AG20443 (cell line): ENCODE measurements around the gene TMC4.
"Not testable (repeated sequence)": the region's sequence is repeated elsewhere in the genome, so short reads cannot be mapped to it uniquely, and the experiment has no call there.

ENCODE experiments used
- DNase-seq: peaks from one replicate; pipeline ENCODE4 v3.0.0; 2012; ENCODE audit warnings: low spot score, mixed read lengths

The TMC4 gene

GRCh38 chr19:54172471-54173358 lies at the start of gene TMC4:
Gene TMC4 (minus strand): TSS chr19:54173160. CDS start chr19:54173117, 43 bp downstream.
- no peak for DNase-seq

GRCh38 chr19:54221947-54222346 lies 49.0 kb upstream of the TMC4 start:
- not testable (repeated sequence) for DNase-seq

GRCh38 chr19:54219702-54220101 lies 46.7 kb upstream of the TMC4 start:
- peak; percentile 1 for DNase-seq

GRCh38 chr19:54218960-54219661 lies 46.2 kb upstream of the TMC4 start:
- peak; percentile 3 for DNase-seq

- peak; percentile 2 for DNase-seq
Observed at GRCh38 chr19:54218259-54218658, 45.3 kb upstream of the TMC4 start.

- not testable (repeated sequence) for DNase-seq
Observed at GRCh38 chr19:54217517-54218247, 44.7 kb upstream of the TMC4 start.

- DNase-seq, result no peak
Observed at GRCh38 chr19:54216869-54217268, 43.9 kb upstream of the TMC4 start.

GRCh38 chr19:54214734-54215133 lies 41.8 kb upstream of the TMC4 start:
- DNase-seq, result not testable (repeated sequence)

GRCh38 chr19:54214217-54214616 lies 41.3 kb upstream of the TMC4 start:
- not testable (repeated sequence) for DNase-seq

GRCh38 chr19:54211235-54211634 lies 38.3 kb upstream of the TMC4 start:
- DNase-seq, result no peak

GRCh38 chr19:54209811-54210494 lies 37.0 kb upstream of the TMC4 start:
- DNase-seq, result peak; percentile 92

- DNase-seq, result no peak
Observed at GRCh38 chr19:54209058-54209810, 36.3 kb upstream of the TMC4 start.

- DNase-seq, result no peak
Observed at GRCh38 chr19:54208784-54209057, 35.8 kb upstream of the TMC4 start.

GRCh38 chr19:54207983-54208783 lies 35.2 kb upstream of the TMC4 start:
- DNase-seq, result no peak

- DNase-seq, result no peak
Observed at GRCh38 chr19:54207676-54207982, 34.7 kb upstream of the TMC4 start.

GRCh38 chr19:54207193-54207592 lies 34.2 kb upstream of the TMC4 start:
- DNase-seq, result not testable (repeated sequence)

GRCh38 chr19:54206831-54207177 lies 33.8 kb upstream of the TMC4 start:
- no peak for DNase-seq

GRCh38 chr19:54206030-54206830 lies 33.3 kb upstream of the TMC4 start:
- DNase-seq, result no peak

- no peak for DNase-seq
Observed at GRCh38 chr19:54204767-54205468, 32.0 kb upstream of the TMC4 start.
